Measurements from ENCODE around the gene ATXN1.

The ATXN1 gene

GRCh38 chr6:16740097-16740496 is 21.2 kb downstream of the ATXN1 start:
- Histone ChIP-seq H3F3A (ENCODE audit: insufficient read depth) (no peaks in the 10 kb centered on the region), H3K36me3 (ENCODE audit: low read length) (no peaks in the 10 kb centered on the region), H3K79me2 (ENCODE audit: insufficient read depth, low read length) (no peaks in the 10 kb centered on the region)

GRCh38 chr6:16739329-16739801 is 21.9 kb downstream of the ATXN1 start:
- Histone ChIP-seq H3F3A (ENCODE audit: insufficient read depth) (no peaks in the 10 kb centered on the region), H3K4me3 (ENCODE audit: insufficient read depth, low read length, poor library complexity, severe bottlenecking) (no peak overlapping the region), H3K79me2 (ENCODE audit: insufficient read depth, low read length) (no peaks in the 10 kb centered on the region), H3K9me3 (ENCODE audit: insufficient read depth, low read length) (no peaks in the 10 kb centered on the region), H3K9ac (ENCODE audit: low read length) (no peak overlapping the region), H3K9me2 (replicated peaks; ENCODE audit: insufficient read depth, low read length) (no peaks in the 10 kb centered on the region), H3K27ac (ENCODE audit: low read depth, low read length) (no peak overlapping the region), H4K20me1 (ENCODE audit: low read depth, low read length) (no peaks in the 10 kb centered on the region), H2AFZ (ENCODE audit: low read depth, low read length, severe bottlenecking) (no peak overlapping the region), H3K36me3 (ENCODE audit: low read length) (no peaks in the 10 kb centered on the region), H3K27me3 (ENCODE audit: low read length) (no peaks in the 10 kb centered on the region), H3K4me2 (ENCODE audit: low read depth, low read length, poor library complexity, severe bottlenecking) (no peak overlapping the region)
- TF ChIP-seq EZH2phosphoT487 (conservative IDR thresholded peaks at IDR 0.05; ENCODE audit: low read length) (no peak), CTCF (IDR thresholded peaks at IDR 0.05; ENCODE audit: insufficient read depth, low read length, poor library complexity, severe bottlenecking) (no peak)

More at GRCh38 chr6:16740097-16740496, 21.2 kb downstream of the ATXN1 start:
- no peak for TF ChIP-seq CTCF (IDR thresholded peaks at IDR 0.05; ENCODE audit: insufficient read depth, low read length, poor library complexity, severe bottlenecking)
- no peak for TF ChIP-seq EZH2phosphoT487 (conservative IDR thresholded peaks at IDR 0.05; ENCODE audit: low read length)
- Histone ChIP-seq H3K4me2 (ENCODE audit: low read depth, low read length, poor library complexity, severe bottlenecking) (no peak overlapping the region), H3K9me2 (replicated peaks; ENCODE audit: insufficient read depth, low read length) (no peaks in the 10 kb centered on the region), H3K9me3 (ENCODE audit: insufficient read depth, low read length) (no peaks in the 10 kb centered on the region), H4K20me1 (ENCODE audit: low read depth, low read length) (no peaks in the 10 kb centered on the region), H3K27me3 (ENCODE audit: low read length) (no peaks in the 10 kb centered on the region), H3K27ac (ENCODE audit: low read depth, low read length) (no peak overlapping the region), H3K9ac (ENCODE audit: low read length) (no peak overlapping the region), H2AFZ (ENCODE audit: low read depth, low read length, severe bottlenecking) (no peak overlapping the region), H3K4me3 (ENCODE audit: insufficient read depth, low read length, poor library complexity, severe bottlenecking) (no peak overlapping the region)

GRCh38 chr6:16737925-16738324 is 23.3 kb downstream of the ATXN1 start:
- Histone ChIP-seq H3K4me3 (ENCODE audit: insufficient read depth, low read length, poor library complexity, severe bottlenecking) (no peak overlapping the region), H4K20me1 (ENCODE audit: low read depth, low read length) (no peaks in the 10 kb centered on the region), H3K4me2 (ENCODE audit: low read depth, low read length, poor library complexity, severe bottlenecking) (no peak overlapping the region), H3K27me3 (ENCODE audit: low read length) (no peaks in the 10 kb centered on the region), H2AFZ (ENCODE audit: low read depth, low read length, severe bottlenecking) (no peak overlapping the region), H3K79me2 (ENCODE audit: insufficient read depth, low read length) (no peaks in the 10 kb centered on the region), H3K9ac (ENCODE audit: low read length) (no peak overlapping the region), H3K27ac (ENCODE audit: low read depth, low read length) (no peak overlapping the region), H3F3A (ENCODE audit: insufficient read depth) (no peaks in the 10 kb centered on the region), H3K36me3 (ENCODE audit: low read length) (no peaks in the 10 kb centered on the region), H3K9me2 (replicated peaks; ENCODE audit: insufficient read depth, low read length) (no peaks in the 10 kb centered on the region), H3K9me3 (ENCODE audit: insufficient read depth, low read length) (no peaks in the 10 kb centered on the region)
- TF ChIP-seq EZH2phosphoT487 (conservative IDR thresholded peaks at IDR 0.05; ENCODE audit: low read length) (no peak), CTCF (IDR thresholded peaks at IDR 0.05; ENCODE audit: insufficient read depth, low read length, poor library complexity, severe bottlenecking) (no peak)
